Retinal pigment epithelial cell (primary cell): ENCODE results near the gene TRAPPC10.

Source experiments
- DNase-seq: peaks from one replicate; pipeline ENCODE4 v3.0.0-alpha.2; 2010; ENCODE audit warnings: low read depth
- H3K4me3 ChIP-seq: 2 replicates; pipeline ENCODE4 v1.5.1; 2011; ENCODE audit warnings: mild to moderate bottlenecking, low read length, control low read depth, moderate library complexity
- TF ChIP-seq, protein P1 (sequence below): conservative IDR thresholded peaks from 2 replicates; pipeline ENCODE4 v1.5.1; 2011; ENCODE audit warnings: low read depth, low read length, control low read depth, inconsistent platforms

TRAPPC10 gene

DNA sequence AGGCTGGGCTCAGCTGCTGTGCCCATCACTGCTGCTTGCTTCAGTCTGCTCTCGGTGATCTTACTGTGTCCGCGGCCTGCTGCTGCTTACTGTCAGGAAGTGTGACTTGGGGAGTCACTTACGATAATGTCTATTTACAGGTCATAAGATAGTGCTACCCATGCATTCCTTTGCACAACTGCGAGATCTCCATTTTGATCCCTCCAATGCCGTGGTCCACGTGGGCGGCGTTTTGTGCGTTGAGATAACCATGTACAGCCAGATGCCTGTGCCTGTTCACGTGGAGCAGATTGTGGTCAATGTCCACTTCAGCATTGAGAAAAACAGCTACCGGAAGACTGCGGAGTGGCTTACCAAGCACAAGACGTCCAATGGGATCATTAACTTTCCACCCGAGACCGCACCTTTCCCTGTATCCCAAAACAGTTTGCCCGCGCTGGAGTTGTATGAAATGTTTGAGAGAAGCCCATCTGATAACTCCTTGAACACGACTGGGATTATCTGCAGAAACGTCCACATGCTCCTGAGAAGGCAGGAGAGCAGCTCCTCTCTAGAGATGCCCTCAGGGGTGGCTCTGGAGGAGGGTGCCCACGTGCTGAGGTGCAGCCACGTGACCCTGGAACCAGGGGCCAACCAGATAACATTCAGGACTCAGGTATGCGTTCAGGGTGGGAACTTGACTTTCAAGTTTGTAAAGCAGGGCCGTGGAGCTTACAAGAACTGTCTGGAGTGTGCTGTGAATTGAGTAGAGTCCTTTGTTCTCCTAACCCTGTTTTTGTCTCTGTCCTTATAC is 70.7 kb downstream of the TRAPPC10 start:
- H3K4me3 ChIP-seq = no peak overlapping the region
- TF ChIP-seq, protein P1, sequence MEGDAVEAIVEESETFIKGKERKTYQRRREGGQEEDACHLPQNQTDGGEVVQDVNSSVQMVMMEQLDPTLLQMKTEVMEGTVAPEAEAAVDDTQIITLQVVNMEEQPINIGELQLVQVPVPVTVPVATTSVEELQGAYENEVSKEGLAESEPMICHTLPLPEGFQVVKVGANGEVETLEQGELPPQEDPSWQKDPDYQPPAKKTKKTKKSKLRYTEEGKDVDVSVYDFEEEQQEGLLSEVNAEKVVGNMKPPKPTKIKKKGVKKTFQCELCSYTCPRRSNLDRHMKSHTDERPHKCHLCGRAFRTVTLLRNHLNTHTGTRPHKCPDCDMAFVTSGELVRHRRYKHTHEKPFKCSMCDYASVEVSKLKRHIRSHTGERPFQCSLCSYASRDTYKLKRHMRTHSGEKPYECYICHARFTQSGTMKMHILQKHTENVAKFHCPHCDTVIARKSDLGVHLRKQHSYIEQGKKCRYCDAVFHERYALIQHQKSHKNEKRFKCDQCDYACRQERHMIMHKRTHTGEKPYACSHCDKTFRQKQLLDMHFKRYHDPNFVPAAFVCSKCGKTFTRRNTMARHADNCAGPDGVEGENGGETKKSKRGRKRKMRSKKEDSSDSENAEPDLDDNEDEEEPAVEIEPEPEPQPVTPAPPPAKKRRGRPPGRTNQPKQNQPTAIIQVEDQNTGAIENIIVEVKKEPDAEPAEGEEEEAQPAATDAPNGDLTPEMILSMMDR = no peak
- DNase-seq = no peak

DNA sequence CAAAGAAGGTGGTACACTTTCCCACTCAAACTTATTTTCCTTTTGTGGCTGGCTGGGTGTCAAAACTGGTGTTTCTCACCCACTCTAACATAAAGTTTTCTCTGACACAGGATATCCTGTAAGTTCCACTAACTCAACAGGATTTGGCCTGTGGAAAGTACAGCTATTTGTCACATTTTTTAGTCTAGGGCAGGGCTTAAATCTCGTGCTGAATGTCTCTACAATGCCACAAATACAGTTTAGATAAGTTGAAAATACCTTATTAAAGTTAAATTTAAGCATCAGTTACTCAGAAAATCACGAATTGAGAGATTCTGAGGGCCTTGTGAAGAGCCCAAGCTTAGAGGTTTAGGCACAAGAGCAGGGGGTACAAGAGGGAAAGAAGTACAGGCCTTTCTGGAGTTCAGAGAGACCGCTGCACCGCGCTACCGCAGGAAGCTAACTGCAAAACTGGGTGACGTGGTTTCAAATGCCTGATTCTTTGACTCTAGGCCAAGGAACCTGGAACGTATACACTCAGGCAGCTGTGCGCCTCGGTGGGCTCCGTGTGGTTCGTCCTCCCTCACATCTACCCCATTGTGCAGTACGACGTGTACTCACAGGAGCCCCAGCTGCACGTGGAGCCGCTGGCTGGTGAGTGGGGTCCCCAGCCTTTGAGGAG is 71.7 kb downstream of the TRAPPC10 start:
- H3K4me3 ChIP-seq = no peak overlapping the region
- no peak for DNase-seq
- TF ChIP-seq, protein P1 = no peak

DNA sequence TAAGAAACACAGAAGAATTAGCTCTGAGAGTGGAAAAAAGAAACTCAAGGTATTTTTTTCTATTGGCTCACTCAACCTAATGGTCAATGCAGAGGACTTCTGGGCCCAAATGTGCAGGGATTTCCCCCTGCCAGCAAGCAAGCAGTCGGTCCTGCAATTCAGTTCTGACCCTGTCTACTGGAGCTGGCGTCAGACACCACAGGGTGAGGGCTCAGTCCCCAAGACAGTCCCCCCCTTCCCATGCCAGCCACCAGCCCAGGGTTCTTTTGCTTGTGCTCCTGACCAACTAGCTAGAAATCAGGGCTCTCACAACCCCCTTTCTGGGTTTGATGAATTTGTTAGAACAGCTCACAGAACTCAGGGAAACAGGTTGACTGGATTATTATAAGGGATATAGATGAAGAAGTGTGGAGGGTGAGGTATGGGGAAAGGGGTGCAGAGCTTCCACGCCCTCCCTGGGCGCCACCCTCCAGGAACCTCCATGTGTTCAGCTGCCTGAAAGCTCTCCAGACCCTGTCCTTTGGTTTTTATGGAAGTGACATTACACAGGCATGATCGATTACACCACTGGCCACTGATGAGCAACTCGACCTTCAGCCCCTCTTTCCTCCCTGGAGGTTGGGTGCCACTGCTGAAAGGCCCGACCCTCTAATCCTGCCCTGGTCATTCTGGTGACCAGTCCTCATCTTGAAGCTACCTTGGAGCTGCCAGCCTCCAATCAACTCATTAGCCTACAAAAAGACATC is 72.6 kb downstream of the TRAPPC10 start:
- H3K4me3 ChIP-seq = no peak overlapping the region
- DNase-seq = no peak
- TF ChIP-seq, protein P1 = no peak

DNA sequence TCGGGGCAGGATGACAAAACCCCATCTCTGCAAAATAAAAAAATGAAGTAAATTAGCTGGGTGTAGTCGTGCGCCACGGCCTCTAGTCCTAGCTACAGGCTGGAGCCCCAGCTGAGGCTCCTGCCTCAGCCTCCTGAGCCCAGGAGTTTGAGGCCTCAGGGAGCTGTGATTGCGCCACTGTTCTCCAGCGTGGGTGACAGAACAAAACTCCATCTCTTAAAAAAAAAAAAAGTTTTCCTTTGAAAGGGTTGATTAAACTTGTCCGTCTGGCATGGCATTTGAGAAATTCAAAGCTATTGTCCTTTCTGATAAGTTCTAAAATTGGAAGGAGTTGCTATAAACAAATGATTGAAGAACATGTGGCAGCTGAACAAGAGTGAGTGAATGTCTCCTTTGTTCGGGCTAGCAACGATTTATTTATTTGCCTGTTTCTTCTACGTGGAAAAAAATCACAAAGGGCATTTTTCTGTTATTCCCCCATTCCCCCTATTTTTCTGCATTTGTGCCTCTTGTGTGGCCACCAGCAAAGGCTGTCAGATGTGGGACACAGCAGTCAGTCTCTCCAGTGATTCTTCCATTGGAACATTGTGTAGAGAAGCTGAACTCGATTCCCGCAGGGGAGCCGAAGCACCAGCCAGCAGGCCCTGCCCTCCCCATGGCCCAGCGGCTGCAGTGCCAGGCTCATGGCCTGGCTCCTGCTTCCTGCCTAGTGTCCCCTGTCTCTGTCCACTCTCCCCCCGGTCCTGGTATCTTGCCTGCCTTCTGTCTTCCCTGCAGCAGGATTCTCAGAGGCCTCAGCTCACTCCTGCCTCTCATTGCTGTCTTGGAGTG is 73.6 kb downstream of the TRAPPC10 start:
- H3K4me3 ChIP-seq = no peak overlapping the region
- no peak for DNase-seq
- TF ChIP-seq, protein P1 = no peak

DNA sequence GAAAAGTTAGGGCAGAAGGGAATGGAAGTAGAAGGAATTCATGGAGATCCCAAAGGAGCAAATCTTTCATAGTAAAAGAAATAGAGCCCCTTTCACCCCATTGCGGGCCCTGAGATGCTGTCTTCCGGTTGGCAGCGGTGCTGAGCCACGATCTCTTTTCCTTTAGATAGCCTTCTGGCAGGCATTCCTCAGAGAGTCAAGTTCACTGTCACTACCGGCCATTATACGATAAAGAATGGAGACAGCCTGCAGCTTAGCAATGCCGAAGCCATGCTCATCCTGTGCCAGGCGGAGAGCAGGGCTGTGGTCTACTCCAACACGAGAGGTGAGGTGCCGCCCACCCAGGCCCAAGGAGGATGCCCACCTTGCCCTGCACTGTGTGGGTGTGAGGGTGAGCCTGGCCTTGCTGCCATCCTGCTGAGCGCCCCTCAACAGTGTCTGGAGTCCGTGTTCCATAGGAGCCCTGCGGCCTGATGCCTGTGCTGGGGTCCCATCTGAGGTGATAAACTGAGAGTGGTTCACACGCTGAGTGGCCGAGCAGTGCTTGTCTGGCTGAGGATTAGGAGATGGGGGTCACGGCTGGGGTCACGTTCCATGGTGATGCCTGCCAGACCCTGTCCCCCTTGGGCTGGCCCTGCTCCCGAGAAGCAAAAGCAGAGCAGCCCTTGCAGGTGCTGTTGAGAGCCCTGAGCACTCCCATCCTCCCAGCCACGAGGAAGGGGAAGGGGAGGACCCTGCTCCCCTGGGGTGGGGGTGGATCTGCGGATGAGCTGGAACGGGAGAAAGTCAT is 74.7 kb downstream of the TRAPPC10 start:
- TF ChIP-seq, protein P1 = no peak
- H3K4me3 ChIP-seq = no peak overlapping the region
- no peak for DNase-seq
